Upper lobe of left lung (tissue), 4 donors: ENCODE data around the gene BRIX1.

ENCODE experiments used
- CTCF ChIP-seq, 6 experiments: fragments of 450-650 bp in 4 of 6; fragments of 200-600 bp in 2 of 6; sonication (generic) in 2 of 6; IDR thresholded peaks; one replicate each; pipeline ENCODE4 v1.5.1; 2016 to 2019; ENCODE audit warnings: antibody characterized with exemption in 6 of 6
- EP300 ChIP-seq, 4 donors: sonication (generic); formaldehyde crosslinking; IDR thresholded peaks; one replicate each; pipeline ENCODE4 v1.5.1; 2017; ENCODE audit warnings: antibody characterized with exemption in 4 of 4, control low read depth in 2 of 4
- POLR2A ChIP-seq, 4 donors: fragments of 450-650 bp; IDR thresholded peaks; one replicate each; pipeline ENCODE4 v1.5.1; 2016 to 2017; ENCODE audit warnings: antibody characterized with exemption in 4 of 4, mild to moderate bottlenecking in 2 of 4
- POLR2AphosphoS5 ChIP-seq, 2 donors: sonication (generic); formaldehyde crosslinking; IDR thresholded peaks; one replicate each; pipeline ENCODE4 v1.5.1; 2017; ENCODE audit warnings: antibody characterized with exemption in 2 of 2

GRCh38 chr5:34926318-34926888, 10.9 kb downstream of the BRIX1 start:
- TF ChIP-seq POLR2AphosphoS5 (IDR thresholded peaks at IDR 0.05) (no peak), CTCF (IDR thresholded peaks at IDR 0.05) (no peak), POLR2A (IDR thresholded peaks at IDR 0.05) (no peak), EP300 (IDR thresholded peaks at IDR 0.05) (no peak)
